ENCODE data around the gene SAMD14. TPM values are rescaled to one million over a fixed set of nuclear protein-coding genes. Genes with fewer than 3 reads are reported as not detected.

Gene SAMD14
- total RNA-seq, 1 experiment from 2014 or later: not detected

DNA sequence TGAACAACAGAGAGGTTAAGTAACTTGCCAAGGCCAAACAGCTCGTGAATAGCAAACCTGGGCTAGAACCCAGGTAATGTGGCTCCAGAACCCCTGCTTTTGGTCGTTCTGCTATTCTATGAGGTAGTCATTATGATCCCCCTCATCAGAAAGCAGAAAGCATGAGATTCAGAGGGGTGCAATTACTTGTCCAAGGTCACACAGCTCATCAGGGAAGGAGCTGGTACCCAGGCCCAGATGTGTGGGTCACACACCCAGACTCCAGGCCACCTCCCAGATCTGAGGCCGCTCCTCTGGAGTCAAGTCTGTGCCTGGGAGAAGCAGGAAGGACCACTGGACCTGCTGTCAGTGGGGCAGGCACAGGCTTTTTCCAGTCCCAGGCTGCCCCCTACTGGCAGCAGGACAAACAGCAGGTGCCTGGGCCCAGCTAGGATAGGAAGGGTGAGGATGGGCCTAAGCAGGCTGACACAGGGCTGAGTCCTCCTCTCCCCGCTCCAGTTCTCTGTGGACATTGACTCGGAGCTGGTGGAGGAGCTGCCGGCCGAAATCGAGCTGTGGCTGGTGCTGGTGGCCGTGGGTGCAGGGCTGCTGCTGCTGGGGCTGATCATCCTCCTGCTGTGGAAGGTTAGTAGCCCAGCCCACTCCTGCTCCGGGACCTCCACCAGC lies 42.6 kb downstream of the SAMD14 start:
- peak; percentile 68 for DNase-seq (ENCODE audit: extremely low read depth, low read depth)

DNA sequence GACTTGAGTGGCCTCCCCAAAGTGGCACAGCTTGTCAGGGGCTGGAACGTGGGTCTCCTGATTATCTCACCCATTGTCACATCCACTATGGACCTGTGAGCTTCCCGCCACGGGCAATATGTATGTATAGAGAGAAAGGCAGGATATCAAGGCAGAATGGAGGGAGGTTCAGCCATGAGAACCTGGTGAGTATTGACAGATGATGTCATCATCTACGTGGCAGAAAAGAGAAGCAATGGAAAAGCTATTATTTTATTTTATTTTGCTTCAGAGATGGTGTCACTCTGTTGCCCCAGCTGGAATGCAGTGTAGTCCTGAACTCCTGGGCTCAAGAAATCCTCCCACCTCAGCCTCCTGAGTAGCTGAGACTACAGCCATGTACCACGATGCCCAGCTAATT lies 48.2 kb downstream of the SAMD14 start:
- DNase-seq (ENCODE audit: extremely low read depth, low read depth): no peak

DNA sequence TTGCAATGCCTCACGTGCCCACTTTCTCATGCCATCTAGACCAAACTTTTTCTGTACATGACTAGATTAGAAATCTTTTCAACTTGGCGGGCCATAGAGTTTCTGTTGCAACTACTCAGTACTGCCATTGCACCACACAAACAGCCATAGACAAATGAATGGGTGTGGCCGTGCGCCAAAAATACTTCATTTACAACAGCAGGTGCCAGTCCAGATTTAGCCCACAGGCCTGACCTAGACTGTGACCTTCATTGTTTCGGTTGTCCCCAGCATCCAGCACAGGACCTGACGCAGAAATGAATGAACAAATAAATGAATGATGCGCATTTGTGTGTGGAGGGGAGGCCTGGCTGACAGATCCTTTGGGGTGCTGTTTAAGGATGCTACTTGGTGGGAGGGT lies 49.1 kb downstream of the SAMD14 start:
- no peak for DNase-seq (ENCODE audit: extremely low read depth, low read depth)

DNA sequence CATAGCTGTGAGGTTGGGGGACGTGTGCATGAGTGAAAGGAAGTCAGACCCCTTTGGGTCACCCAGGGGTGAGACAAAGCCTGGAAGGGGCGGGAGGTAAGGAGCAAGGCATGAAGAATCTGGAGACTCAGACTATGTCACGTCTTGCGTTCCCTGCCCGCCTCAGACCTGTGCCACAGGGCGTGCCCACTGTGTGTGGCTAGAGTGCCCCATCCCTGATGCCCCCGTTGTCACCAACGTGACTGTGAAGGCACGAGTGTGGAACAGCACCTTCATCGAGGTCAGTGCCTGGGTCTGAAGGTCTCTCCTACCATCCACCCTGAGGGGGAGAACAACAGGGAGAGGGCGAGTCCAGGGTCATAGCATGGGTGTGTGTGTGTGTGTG lies 49.9 kb downstream of the SAMD14 start:
- DNase-seq (ENCODE audit: extremely low read depth, low read depth): no peak

DNA sequence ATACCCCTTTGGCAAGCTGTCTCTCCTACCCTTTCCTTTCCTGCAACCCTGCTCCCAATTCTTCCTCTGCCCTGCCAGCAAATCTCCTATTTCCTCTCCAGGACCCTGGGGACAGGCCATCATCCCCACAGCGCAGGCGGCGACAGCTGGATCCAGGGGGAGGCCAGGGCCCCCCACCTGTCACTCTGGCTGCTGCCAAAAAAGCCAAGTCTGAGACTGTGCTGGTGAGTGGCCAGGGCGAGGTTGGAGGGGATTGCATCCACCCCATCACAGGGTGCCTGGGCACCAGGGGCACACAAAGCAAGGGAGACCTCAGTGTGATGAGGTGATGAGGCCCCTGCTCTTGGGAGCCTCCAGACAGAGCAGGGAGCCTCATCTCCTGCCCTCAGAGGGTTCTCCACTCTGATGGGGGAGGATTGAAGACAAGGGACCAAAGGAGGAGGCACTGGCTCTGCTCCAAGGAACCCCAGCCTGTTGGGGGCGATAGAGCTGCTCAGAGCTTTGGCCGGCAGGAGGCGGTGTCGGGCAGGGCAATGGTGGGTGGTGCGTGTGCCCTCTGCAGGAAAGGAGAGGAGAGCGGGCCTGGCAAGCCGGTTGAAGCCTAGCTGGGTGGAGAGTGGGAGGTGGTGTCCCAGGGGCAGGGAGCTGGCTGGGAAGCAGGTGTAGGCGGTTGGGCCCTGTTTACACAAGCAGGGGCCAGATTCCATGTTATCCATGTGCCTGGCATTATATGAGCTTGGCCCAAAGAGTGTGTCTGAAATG lies 50.4 kb downstream of the SAMD14 start:
- DNase-seq (ENCODE audit: extremely low read depth, low read depth): no peak

DNA sequence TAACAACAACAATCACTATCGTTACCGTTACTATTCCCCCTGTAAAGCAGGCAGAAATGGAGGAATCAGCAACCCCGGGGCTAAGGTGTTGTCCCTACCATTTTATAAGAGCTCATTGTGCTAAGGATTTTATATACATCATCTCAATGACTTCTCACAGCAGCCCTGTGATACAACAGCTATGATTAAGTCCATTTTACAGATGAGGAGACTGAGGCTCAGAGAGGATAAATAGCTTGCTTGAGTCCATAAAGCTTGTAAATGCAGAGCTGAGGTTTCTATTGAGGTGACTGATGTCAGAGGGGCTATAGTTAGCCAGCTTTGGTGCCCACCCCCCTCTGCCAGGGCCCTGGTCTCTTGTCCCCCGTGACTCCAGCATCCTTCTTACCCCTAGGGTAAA lies 51.5 kb downstream of the SAMD14 start:
- no peak for DNase-seq (ENCODE audit: extremely low read depth, low read depth)

DNA sequence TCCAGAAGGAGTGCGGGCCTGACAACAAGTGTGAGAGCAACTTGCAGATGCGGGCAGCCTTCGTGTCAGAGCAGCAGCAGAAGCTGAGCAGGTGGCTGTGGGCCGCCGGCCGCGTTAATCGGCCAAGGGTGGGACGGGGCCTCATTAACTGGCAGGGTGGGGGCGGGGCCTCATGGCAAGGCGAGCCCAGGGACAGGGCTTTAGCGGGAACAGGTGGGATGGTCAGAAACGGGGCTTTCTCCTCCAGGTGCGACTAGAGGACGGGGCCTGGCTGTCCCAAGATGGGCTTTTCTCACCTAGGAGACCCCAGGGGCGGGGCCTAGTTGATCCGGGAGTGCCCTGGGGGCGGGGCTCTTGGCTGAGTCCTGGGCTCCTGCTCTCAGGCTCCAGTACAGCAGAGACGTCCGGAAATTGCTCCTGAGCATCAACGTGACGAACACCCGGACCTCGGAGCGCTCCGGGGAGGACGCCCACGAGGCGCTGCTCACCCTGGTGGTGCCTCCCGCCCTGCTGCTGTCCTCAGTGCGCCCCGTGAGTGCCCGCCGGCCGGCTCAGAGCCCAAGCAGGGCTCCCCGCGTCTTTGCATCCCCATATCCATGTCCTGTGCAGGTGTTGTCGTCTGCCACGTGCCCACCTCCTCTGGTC lies 53.2 kb downstream of the SAMD14 start:
- no peak for DNase-seq (ENCODE audit: extremely low read depth, low read depth)

DNA sequence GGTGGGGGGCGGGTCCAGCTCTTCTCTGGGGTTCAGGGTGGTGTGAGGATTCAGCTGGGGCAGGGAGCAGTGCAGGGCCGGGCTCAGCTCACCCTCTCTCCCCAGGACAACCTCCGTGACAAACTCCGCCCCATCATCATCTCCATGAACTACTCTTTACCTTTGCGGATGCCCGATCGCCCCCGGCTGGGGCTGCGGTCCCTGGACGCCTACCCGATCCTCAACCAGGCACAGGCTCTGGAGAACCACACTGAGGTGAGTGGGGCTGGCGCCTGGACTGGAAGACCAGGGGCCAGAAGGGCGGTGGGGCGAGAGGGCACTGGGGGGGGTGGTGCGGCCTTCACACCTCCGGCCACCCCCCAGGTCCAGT lies 53.8 kb downstream of the SAMD14 start:
- no peak for DNase-seq (ENCODE audit: extremely low read depth, low read depth)

DNA sequence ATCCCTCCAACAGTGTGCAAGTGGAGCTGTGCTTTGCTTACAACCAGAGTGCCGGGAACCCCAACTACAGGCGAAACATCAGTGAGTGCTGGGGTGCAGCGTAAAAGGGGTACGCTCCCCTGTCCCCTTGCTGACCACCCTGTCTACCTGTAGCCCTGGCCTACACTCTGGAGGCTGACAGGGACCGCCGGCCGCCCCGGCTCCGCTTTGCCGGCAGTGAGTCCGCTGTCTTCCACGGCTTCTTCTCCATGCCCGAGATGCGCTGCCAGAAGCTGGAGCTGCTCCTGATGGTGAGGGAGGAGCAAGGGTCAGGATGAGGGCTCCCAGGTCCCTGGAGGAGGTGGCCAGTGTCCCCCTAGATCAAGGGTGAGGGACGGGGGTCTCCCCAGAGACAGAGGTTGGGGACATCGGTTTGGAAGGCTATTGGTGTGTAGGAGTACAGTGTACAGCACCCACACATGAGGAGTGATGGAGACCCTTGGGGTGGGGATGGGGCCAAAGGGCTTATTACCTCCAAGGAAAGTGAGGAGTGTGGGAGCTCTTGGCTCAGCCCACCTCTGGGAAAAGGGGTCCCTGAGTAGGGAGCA lies 54.4 kb downstream of the SAMD14 start:
- DNase-seq (ENCODE audit: extremely low read depth, low read depth): no peak

DNA sequence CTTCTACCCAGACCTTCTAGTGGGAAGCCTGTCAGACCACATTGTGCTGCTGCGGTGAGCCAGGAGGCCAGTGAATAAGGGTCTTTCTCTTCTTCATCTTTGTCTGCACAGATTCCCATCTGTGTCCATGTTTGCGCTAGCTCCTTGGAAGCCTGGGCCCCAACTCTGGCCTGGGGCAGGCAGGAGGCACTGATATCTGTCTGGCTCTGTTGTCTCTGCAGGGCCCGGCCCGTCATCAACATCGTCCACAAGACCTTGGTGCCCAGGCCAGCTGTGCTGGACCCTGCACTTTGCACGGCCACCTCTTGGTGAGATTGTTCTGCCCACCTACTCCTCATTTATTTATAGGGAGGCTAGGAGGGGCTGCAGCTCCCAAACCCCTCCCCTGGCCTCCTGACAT lies 55.7 kb downstream of the SAMD14 start:
- no peak for DNase-seq (ENCODE audit: extremely low read depth, low read depth)

DNA sequence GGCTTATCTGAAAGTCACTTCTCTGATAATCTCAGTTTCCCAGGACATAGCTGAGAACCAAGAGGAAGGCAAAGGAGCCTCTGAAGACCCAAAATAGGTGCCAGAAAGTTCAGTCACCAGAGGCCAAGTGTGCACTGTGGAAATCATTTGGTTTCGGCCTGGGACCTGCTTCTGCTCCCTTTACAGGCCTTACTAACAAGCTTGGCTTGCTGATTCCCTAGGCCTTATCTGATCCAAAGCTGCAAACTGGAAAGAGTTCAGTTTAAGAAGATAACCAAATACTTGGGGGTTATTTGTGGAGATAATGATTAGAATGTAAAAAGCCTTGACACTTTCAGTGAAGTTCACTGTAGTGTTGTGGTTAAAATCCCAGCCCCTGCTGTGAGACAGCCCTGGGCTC lies 57.0 kb downstream of the SAMD14 start:
- DNase-seq (ENCODE audit: extremely low read depth, low read depth): no peak

DNA sequence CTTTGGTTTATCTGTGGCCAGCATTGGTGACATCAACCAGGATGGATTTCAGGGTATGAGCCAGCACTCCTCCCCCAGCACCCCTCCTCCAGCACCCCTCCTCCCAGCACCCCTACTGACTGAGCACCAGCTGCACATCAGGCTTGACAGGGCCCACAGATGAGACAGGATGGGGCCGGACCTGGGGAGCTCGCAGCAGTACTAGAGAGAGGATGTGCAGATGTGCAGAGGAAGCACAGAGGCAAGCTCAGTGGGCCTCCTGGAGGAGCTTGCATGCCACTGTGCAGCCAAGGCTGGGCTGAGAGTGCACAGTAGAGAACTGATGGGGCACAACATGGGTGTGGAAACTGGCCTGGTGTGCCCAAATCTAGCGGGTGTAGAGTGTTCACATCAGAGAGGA lies 57.8 kb downstream of the SAMD14 start:
- DNase-seq (ENCODE audit: extremely low read depth, low read depth): no peak

DNA sequence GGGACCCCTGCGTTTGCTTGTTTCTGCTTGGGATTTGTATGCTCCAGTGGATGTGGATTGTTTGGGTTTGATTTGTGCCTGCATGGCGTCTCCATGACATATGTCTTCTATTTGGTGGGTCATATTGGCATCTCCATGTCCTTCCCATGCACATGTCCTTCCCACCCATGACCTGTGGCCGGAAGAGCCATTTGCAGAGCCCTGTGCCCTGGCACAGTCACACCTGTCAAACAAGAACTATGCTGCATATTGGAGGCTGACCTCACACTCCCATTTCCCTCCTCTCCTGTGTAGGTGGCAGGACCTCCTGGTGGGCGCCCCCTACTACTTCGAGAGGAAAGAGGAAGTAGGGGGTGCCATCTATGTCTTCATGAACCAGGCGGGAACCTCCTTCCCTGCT lies 58.3 kb downstream of the SAMD14 start:
- no peak for DNase-seq (ENCODE audit: extremely low read depth, low read depth)

DNA sequence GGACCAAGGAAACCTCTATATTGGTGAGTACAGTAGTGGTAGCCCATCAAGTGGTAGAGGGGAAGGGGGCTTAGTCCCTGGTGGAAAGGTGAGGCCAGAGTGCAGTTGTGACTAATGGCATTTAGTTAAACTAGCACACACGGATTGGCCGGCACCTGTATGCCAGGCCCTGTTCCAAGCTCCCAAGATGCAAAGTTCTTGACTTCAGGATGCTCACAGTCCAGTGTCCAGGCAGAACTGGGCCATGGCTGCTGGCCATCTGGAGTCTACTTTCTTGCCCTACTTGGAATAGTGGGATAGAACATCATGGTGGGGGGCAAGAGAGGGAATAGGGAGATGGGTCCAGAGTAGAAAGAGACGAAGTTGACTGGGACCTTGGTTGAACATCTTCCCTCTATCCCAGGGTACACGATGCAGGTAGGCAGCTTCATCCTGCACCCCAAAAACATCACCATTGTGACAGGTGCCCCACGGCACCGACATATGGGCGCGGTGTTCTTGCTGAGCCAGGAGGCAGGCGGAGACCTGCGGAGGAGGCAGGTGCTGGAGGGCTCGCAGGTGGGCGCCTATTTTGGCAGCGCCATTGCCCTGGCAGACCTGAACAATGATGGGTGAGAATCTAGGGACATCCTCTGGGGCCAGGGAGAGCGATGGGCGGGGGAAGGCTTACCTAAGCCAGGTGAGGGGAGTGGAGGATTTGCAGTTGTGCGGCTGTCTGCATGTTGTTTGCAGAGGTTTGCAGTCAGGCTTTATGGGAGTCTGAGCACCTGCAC lies 58.9 kb downstream of the SAMD14 start:
- no peak for DNase-seq (ENCODE audit: extremely low read depth, low read depth)

DNA sequence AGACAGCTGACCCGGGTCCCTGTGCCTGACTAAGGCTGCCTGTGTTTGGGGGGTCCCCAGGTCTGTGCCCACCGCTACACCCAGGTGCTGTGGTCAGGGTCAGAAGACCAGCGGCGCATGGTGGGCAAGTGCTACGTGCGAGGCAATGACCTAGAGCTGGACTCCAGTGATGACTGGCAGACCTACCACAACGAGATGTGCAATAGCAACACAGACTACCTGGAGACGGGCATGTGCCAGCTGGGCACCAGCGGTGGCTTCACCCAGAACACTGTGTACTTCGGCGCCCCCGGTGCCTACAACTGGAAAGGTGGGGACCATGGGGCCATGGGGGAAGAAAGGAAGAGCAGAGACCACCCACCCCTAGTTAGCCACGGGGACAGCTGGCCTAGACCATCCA lies 62.0 kb downstream of the SAMD14 start:
- no peak for DNase-seq (ENCODE audit: extremely low read depth, low read depth)

DNA sequence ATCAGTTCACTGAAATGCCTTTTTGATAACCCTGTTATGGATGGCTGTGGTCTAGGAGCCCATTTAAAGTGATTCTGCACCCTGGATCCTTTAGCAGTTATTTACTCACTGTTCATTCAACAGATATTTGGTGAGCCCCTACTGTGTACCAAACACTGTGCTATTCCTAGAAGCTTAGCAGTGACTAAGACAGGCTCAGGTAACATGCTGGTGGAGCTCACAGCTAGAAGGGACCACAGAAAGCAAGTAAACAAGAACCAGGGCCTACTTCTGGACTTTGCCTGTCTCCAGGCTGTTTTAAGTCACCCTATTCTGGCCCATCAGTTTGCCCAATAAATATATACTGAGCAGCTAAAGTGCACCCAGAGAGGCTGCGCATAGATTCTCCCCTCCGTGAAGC lies 63.0 kb downstream of the SAMD14 start:
- DNase-seq (ENCODE audit: extremely low read depth, low read depth): no peak

DNA sequence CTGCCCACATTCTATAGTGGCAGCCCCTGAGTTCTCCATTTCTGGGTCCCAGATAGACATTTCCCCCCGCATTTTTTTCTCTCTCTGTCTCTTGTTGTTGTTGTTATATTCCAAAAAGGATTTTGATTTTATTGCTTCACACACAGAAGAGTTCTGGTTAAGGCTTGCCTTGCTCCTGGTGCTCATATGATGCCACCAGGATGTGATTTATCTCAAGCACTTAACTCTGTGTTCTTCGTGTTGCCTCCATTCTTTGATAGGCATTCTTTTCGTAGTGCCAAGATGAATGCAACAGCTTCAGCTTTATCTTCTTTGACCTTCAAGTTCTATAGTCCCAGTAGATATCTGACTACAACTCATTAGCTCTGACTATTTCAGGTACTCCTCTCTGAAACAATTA lies 64.9 kb downstream of the SAMD14 start:
- no peak for DNase-seq (ENCODE audit: extremely low read depth, low read depth)

DNA sequence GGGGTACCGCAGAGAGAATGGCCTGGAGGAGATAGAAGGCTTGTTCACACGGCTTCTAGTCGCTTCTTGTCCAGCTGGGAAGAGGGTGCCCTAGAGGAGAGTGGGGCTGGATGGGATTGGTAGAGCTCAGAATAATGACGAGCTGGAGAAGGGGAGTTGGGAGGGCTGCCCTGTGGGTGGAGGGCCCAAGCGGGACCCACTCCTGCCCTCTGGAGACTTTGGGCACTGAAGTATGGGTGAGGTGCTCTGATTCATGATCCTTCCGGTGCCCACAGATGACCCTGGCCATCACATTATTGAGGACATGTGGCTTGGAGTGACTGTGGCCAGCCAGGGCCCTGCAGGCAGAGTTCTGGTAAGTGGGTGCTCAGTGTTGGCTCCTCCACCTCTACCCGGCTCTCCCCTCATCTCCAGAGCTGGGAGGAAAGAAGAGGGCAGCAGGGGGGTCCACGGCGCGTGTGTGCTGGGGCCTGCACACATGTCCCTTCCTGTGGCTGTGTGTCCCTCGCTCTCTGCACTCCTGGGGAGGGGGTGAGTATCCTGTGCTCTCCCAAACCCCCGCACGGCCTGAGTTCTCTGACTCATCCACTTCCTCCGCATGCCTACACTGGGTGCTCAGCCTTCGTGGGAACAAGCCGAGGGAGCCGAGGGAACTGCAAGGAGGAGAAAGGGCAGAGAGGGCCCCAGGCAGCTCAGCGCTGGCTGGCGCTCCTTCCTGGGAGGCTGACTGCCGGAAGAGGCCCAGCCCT lies 65.5 kb downstream of the SAMD14 start:
- peak; percentile 78 for DNase-seq (ENCODE audit: extremely low read depth, low read depth)

DNA sequence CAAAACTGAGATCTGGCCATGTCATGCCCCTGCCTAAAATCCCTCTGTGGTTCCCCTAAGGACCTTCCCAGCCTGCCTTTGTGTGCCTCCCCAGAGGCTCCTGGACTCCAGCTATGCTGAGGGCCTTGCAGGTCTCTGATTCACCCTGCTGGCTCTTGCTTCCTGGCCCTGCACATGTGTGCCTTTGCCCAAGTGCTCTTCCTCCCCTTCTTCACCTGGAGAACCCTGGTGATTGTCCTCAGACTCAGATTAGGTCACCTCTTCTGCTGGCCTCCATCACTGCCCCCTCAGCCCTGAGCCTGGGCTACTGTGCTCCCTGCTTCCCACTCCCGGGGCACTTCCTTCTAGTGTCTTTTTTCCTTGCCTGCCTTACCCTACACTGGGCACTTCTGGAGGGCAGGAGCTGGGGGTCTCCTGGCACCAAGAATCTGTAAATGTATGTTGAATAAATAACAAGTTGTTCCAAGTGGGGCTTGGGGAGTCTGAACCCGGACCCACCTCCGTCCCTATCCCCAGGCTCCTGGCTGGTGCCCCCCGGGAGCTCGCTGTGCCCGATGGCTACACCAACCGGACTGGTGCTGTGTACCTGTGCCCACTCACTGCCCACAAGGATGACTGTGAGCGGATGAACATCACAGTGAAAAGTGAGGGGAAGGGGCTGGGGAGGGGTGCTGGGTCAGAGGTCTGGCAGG lies 66.3 kb downstream of the SAMD14 start:
- no peak for DNase-seq (ENCODE audit: extremely low read depth, low read depth)
